HUES48 (cell line): ENCODE data around the gene FSTL4.
"Not testable (repeated sequence)": the region's sequence is repeated elsewhere in the genome, so short reads cannot be mapped to it uniquely, and the experiment has no call there.

Experiments used
- H3K27ac ChIP-seq: one replicate; pipeline ENCODE4 v1.7.0; 2013; ENCODE audit warnings: low read depth, low read length, inconsistent platforms
- H3K27me3 ChIP-seq: 2 replicates; pipeline ENCODE4 v1.6.1; 2013; ENCODE audit warnings: mild to moderate bottlenecking, low read length; ENCODE audit not compliant: control insufficient read depth, insufficient read depth
- H3K36me3 ChIP-seq: 2 replicates; pipeline ENCODE4 v1.6.1; 2013; ENCODE audit warnings: low read length; ENCODE audit not compliant: control insufficient read depth, insufficient read depth
- H3K4me1 ChIP-seq: 2 replicates; pipeline ENCODE4 v1.6.1; 2013; ENCODE audit warnings: mild to moderate bottlenecking, low read length; ENCODE audit not compliant: control insufficient read depth, insufficient read depth
- H3K4me3 ChIP-seq: 2 replicates; pipeline ENCODE4 v1.5.1; 2013; ENCODE audit warnings: mild to moderate bottlenecking, low read depth, low read length
- H3K9ac ChIP-seq: 2 replicates; pipeline ENCODE4 v1.6.1; 2013; ENCODE audit warnings: mild to moderate bottlenecking, low read depth, low read length, moderate library complexity
- H3K9me3 ChIP-seq: 2 replicates; pipeline ENCODE4 v1.6.1; 2013; ENCODE audit warnings: low read length; ENCODE audit not compliant: control insufficient read depth, insufficient read depth

Gene FSTL4

DNA sequence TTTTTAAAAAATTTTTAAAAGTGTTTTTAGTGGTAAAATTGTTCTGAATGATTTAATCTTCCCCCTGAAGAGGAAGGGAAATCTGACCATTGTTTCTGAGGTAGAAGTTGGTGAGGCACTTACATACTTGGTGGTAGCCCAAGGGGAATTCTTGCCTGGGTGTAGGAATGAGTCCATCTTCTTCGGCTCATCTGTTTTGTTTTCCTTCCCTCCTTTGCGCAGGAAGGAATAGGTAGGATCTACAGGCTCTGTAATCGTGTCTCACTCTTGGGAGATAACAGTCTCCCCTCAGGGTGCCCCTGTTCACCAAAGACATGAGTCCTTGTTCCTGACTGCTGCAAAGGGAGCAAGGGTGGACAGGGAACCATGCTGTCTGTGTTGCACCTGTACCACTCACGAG, 422.5 kb downstream of the FSTL4 start:
- Histone ChIP-seq H3K27ac (no peak overlapping the region), H3K4me3 (no peak overlapping the region), H3K9ac (no peak overlapping the region), H3K9me3 (no peaks in the 10 kb centered on the region), H3K36me3 (no peaks in the 10 kb centered on the region), H3K27me3 (no peaks in the 10 kb centered on the region), H3K4me1 (no peaks in the 10 kb centered on the region; the same call in 1 of the 2 replicates)

DNA sequence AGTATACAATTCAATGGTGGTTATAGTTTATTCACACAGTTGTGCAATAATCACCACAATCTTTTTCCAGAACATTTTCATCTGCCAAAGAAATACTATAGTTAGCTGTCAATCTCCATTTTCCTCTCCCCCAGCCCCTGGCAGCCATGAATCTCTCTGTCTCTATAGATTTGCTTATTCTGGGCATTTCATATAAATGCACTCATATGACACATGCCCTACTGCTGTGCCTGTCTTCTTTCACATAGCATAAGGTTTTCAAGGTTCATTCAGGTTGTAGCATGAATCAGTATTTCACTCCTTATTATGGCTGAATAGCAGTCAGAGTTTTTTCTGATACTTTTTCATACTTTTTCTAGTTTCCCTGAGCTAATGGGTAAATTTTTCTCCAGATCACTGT, 432.9 kb downstream of the FSTL4 start:
- H3K36me3 ChIP-seq: no peaks in the 10 kb centered on the region
- H3K4me1 ChIP-seq: no peaks in the 10 kb centered on the region

GRCh38 chr5:133170756-133171387, 441.5 kb downstream of the FSTL4 start:
- H3K9ac ChIP-seq, H3K9me3 ChIP-seq, H3K36me3 ChIP-seq, H3K27ac ChIP-seq, H3K27me3 ChIP-seq, H3K4me1 ChIP-seq, H3K4me3 ChIP-seq: not testable (repeated sequence)

More for the DNA sequence above, 432.9 kb downstream of the FSTL4 start:
- H3K9me3 ChIP-seq: no peaks in the 10 kb centered on the region
- H3K27me3 ChIP-seq: no peaks in the 10 kb centered on the region
- H3K9ac ChIP-seq: no peak overlapping the region
- no peak overlapping the region for H3K4me3 ChIP-seq
- no peak overlapping the region for H3K27ac ChIP-seq

- no peaks in the 10 kb centered on the region for H3K27me3 ChIP-seq
- H3K9ac ChIP-seq: no peak overlapping the region
- no peaks in the 10 kb centered on the region for H3K36me3 ChIP-seq
- H3K27ac ChIP-seq: no peak overlapping the region
- H3K4me1 ChIP-seq: no peaks in the 10 kb centered on the region
- H3K9me3 ChIP-seq: no peaks in the 10 kb centered on the region
- no peak overlapping the region for H3K4me3 ChIP-seq
Measured at GRCh38 chr5:133164759-133165158, 447.6 kb downstream of the FSTL4 start.

- Histone ChIP-seq H3K27me3 (no peaks in the 10 kb centered on the region), H3K27ac (no peak overlapping the region), H3K36me3 (no peaks in the 10 kb centered on the region), H3K9me3 (no peaks in the 10 kb centered on the region), H3K9ac (no peak overlapping the region), H3K4me1 (no peaks in the 10 kb centered on the region), H3K4me3 (no peak overlapping the region)
Measured at GRCh38 chr5:133163839-133164238, 448.5 kb downstream of the FSTL4 start.

DNA sequence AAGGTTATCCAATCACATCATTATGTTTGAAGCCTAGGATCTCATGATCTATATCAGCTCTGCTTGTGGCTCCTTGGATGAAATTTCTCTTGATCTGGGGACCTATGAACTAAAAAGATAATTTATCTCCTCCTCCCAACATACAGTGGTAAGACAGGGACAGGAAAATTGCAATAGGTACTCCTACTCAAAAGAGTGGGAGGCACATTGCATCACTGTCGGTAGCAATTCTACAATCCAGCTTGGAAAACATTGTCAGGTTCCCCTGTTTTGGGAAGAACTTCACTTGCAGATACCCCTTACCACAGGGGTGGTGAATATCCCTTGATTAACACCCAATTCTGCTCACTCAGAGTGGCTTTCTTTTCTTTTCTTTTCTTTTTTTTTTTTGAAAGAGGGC, 452.8 kb downstream of the FSTL4 start:
- no peak overlapping the region for H3K4me3 ChIP-seq
- H3K9ac ChIP-seq: no peak overlapping the region
- no peaks in the 10 kb centered on the region; the same call in 1 of the 2 replicates for H3K27me3 ChIP-seq
- no peaks in the 10 kb centered on the region for H3K36me3 ChIP-seq
- H3K4me1 ChIP-seq: no peaks in the 10 kb centered on the region
- H3K27ac ChIP-seq: no peak overlapping the region
- H3K9me3 ChIP-seq: no peaks in the 10 kb centered on the region

DNA sequence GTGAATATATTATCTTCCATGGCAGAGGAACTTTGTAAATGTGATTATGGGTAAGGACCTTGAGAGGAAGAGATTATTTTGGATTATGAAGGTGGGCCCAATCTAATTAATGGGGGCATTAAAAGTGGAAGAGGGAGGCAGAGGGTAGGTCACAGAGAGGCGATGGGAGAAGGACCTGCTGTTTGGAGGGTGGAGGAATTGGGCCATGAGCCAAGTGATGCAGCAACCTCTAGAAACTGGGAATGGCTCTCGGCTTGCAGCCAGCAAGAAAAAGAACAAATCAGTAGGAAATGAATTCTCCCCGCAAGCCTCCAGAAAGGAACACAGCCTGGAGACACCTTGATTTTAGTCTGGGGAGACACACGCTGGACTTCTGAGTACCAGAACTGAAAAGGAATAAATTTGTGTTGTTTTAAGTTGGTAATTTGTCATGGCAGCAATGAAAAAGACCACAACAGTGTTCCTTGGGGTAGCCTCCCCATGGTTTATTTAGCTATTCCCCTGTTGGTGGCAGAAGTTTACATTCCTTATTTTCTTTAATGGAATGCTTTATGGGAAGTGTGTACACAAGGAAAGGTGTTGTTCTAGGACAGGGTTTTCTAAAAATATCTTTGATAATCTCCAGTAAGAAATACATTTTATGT, 456.9 kb downstream of the FSTL4 start:
- H3K9me3 ChIP-seq: no peaks in the 10 kb centered on the region
- H3K27me3 ChIP-seq: no peaks in the 10 kb centered on the region; the same call in 1 of the 2 replicates
- H3K36me3 ChIP-seq: no peaks in the 10 kb centered on the region
- H3K9ac ChIP-seq: no peak overlapping the region
- H3K4me1 ChIP-seq: no peaks in the 10 kb centered on the region
- H3K4me3 ChIP-seq: no peak overlapping the region
- no peak overlapping the region for H3K27ac ChIP-seq

GRCh38 chr5:133154274-133155075, 457.9 kb downstream of the FSTL4 start:
- Histone ChIP-seq H3K36me3 (no peaks in the 10 kb centered on the region), H3K27me3 (no peaks in the 10 kb centered on the region; the same call in 1 of the 2 replicates), H3K4me1 (no peaks in the 10 kb centered on the region), H3K27ac (no peak overlapping the region), H3K4me3 (no peak overlapping the region), H3K9ac (no peak overlapping the region), H3K9me3 (no peaks in the 10 kb centered on the region)

DNA sequence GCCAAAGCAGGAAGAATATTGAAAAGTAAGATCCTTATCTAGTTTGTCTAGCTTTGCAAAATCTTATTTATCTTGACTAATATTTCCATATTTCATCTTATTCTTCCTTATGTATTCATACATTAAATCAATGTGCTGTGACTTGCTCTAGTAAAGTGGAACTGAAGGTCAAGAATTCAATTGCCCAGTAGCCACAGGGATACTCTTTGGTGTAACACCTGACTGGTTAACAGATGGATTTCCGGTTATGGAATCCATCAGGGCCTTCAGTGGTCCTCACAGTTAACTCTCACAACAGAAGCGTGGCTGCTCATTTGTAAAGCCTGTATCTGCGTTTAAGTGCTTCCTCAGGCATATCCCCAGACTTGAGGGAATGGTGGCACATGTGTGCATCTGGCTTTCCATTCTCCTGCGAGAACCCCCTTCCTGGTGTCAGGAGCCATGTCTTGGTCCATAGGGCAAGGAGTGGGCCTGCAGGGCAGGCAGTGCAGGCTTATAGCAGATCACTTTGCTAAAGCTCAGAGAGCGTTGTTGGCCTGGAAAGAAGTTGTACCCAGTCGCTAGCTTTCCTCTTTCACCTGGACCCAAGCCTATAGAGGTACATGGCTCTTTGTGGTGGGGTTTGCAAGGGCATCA, 461.3 kb downstream of the FSTL4 start:
- Histone ChIP-seq H3K27me3 (no peaks in the 10 kb centered on the region; the same call in 1 of the 2 replicates), H3K4me1 (0 out of 2 replicates have a peak, but pooled peaks cover 2% of the 10 kb centered on the region), H3K9ac (no peak overlapping the region), H3K27ac (no peak overlapping the region), H3K9me3 (no peaks in the 10 kb centered on the region), H3K36me3 (no peaks in the 10 kb centered on the region), H3K4me3 (no peak overlapping the region)

DNA sequence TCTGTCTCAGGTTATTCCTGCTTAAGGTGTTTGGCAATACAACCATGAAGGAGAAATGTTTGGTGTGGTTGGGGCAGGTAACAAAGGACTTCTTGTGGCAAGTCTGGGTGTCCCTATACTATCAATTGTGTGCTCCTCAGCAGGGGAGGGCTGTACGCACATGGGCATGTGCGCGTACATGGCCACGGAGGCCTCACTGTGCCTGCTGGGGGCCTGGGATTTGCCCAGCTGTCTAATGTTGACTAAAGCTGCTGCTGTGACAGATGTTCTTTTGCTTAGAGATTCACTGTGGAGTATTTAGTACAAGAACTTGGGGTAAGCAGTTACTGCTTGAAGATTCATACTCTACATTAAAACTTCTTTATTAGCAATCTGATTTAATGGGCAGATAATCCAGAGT, 463.0 kb downstream of the FSTL4 start:
- H3K9ac ChIP-seq: no peak overlapping the region
- 0 out of 2 replicates have a peak, but pooled peaks cover 2% of the 10 kb centered on the region for H3K4me1 ChIP-seq
- no peaks in the 10 kb centered on the region for H3K27me3 ChIP-seq
- H3K27ac ChIP-seq: no peak overlapping the region
- H3K9me3 ChIP-seq: no peaks in the 10 kb centered on the region
- H3K36me3 ChIP-seq: no peaks in the 10 kb centered on the region
- no peak overlapping the region for H3K4me3 ChIP-seq
